ENCODE results near the gene SUCLG2.

Gene SUCLG2

DNA sequence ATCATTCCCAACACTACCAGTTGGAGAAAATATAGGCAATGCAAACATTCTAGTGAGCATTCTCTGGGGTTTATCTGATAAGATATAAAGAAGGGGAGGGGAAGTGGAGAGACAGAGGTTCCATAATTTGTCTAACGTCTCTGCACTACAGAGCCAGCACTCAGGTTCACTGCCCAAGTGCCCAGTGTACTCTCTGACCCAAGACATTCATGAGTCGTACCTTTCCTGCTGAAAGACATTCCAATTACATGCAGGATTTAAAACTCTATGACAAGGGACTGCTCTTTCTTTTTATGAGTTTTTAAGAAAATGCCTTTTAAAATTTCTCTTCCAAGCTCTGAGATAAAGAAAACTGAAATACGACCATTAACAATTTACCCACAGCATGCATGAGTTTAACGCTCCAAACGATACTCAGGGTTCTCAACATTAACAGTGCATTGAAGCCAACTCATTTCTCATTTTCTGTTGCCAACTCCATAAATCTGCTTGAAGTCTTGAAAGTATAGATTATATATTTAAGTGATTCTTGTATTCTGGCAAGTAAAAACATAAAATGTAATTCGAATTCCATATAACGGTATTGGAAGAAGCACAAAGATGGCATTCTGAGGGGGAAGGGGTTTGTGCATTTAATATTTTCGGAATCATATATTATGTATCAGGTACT, 193.4 kb downstream of the SUCLG2 start:
- no peak for DNase-seq (ENCODE audit: low read depth, low spot score)

DNA sequence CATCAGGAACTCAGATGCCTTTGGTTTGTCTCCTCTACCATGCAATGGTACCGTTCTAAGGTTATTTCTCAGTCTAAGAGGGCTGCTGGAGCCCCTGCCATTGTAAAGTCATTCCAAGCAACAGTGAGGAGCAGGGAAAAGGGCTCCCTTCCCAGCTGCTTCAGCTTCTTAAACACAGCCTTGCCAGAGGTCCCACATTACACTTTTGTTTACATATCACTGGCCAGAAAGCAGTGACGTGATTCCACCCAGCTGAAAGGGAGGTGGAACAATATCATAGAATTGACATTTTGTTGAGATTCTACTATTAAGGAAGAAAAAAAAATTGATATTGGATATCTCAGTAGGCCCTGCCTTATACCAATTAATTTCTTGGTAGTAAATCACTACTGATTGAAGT, 194.6 kb downstream of the SUCLG2 start:
- no peak for DNase-seq (ENCODE audit: low read depth, low spot score)

DNA sequence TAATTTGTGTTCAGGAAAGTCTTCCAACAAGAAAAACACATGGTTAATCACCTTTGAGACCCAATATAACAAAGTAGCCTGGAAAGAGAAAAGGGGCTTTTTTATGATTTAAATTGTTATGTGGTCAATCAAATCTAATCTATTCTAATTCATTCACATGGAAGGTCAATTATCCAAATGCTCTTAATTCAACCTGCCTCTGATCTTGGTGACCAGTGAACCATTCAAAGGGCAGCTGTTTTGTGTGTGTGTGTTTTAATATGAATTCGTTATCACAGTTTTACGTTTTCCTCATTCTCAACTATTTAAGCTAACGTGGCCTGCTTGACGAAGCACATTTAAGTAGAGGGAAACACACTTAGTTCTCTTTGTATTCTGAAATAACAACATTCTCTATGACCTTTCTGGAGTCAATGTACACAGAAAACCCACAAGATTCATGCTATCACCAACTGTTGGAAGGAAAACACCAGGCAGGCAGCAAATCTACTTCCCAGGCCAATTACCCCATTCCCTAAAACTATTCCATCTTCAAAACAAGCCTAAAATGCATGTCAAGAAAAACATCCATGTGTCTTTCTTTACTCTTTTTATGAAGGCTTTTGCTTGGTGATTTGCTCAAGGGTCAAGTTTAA, 195.4 kb downstream of the SUCLG2 start:
- no peak for DNase-seq (ENCODE audit: low read depth, low spot score)

DNA sequence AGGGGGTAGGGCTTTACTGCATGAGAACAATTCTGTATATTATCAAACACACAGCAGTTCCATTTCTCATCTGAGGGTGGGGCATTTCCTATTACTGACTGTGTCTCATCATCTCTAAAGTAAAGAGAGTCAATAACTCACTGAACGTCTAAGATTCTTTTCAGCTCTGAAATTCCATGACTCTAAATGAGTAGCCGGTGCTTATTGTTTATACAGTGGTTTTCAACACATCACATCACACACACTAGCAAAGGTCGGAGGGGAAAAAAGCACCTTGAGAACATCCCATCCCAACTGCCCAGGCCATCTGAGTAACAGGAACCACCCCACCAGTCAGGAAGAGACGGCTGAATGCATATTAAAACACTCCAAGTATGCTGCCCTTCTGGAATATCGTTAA, 196.0 kb downstream of the SUCLG2 start:
- no peak for DNase-seq (ENCODE audit: low read depth, low spot score)

DNA sequence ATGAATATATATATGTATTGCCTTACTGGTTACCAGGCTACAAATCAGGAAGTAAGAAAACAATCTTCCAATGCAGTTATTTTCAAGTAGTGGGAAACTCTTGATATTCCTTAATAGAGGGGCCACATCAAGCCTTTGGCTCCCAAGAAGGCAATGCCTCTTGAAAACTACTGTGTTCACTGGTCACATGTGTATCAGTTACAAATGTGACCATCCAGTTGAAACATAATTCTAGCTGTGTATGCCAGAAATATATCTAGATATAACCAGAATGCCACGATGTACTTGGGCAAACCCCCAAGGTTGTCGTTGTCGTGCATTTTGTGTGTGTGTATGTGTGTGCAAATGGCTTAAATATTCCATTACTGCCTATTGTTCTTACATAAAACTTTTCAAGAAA, 200.8 kb downstream of the SUCLG2 start:
- DNase-seq (ENCODE audit: low read depth, low spot score): no peak

DNA sequence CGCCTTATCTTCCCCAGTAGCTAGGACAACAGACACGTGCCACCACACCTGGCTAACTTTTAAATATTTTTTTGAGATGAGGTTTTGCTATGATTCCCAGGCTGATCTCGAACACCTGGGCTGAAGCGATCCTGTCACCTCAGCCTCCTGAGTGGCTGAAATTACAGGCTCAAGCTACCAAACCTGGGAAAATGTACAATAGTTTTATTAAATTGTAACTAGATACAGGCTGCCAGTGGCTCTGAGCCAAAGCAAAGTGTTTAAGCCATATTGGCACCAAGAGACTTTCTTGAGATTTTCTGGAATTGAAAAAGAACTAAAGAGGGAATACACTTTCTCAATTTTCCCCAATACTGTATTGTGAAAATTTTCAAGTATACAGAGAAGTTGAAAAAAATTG, 204.3 kb downstream of the SUCLG2 start:
- no peak for DNase-seq (ENCODE audit: low read depth, low spot score)

DNA sequence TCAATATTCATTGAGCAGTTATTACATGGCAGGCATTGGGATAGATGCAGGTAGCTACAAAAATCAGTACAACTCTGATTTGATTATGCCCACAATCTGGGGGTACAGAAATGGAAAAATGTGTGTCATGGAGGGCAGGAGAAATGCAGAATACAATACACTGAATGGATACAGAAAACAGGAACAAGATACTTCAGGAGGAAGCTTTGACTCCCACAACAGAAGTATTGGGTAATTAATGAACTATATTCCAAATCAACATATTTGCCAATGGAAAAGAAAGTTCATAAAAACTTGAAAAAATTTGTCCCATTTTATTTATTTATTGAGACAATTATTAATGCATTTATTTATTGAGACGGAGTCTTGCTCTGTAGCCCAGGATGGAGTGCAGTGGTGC, 207.0 kb downstream of the SUCLG2 start:
- no peak for DNase-seq (ENCODE audit: low read depth, low spot score)

DNA sequence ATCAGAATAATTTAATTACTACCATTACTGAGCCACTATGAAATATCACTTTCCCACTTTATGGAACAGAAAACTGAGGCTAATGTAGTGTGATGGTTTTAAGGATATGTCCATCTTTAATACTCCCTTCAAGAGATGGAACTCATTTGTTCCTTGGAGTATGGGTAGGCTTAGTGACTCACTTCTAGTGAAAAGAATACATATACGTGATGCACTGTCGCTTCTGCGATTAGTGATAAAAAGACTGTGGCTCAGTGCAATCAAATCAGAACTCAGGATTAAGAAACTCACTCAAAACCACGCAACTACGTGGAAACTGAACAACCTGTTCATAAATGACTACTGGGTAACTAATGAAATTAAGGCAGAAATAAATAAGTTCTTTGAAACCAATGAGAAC, 216.6 kb downstream of the SUCLG2 start:
- no peak for DNase-seq (ENCODE audit: low read depth, low spot score)

DNA sequence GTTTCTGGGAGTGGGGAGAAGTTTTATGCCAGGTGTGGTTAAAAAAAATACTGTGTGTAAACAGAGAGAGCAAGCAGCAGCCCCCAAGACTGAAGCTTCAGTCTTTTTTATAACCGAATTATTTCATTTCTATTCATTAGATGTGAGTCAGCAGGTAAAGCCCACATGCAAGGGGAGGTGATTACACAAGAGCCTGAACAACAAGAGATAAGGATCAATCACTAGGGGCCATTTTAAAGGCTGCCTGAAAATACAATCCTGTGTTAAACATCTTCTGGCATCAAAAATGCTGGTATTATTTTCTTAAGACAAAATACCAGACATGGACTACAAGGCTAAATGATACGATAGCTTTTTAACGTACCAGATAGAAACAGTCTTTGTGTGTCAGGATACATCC, 217.3 kb downstream of the SUCLG2 start:
- DNase-seq (ENCODE audit: low read depth, low spot score): no peak

DNA sequence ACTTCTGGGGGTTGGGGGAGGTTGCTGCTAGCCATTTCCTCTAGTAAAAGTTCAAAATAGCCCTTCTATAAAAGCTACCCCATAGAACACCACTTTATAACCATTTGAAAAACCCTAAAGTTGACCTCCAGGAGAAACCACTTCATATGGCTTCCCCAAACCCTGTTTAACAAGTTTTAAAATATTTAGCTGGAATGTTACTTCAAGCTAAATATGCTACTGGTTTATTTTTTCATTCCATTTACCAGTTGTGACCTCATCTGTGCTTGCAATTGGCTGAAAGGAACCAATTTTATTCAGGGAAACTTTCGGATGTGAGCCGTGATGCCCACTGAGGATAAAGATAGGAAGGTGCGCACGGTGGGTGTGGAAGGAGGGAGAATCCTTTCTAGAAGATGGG, 221.3 kb downstream of the SUCLG2 start:
- DNase-seq (ENCODE audit: low read depth, low spot score): no peak

DNA sequence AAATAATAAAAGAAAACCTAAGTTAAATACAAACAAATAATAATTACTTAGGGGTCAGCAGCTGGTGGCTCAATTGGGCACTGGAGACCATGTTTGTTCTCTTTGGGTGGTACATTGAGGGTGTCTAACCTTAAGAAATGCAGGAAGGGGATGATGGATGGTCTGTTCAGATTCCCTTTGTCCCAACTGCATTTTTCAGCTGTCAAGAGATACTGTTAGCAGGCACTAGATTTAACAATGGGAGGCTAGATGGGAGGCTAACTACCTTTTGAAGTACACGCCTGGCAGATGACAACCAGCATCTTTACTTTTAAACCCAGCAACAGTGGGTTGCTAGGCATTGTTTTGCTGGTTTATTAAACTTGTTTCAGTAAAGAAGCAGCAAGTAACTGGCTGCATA, 222.5 kb downstream of the SUCLG2 start:
- peak; percentile 6 for DNase-seq (ENCODE audit: low read depth, low spot score)

DNA sequence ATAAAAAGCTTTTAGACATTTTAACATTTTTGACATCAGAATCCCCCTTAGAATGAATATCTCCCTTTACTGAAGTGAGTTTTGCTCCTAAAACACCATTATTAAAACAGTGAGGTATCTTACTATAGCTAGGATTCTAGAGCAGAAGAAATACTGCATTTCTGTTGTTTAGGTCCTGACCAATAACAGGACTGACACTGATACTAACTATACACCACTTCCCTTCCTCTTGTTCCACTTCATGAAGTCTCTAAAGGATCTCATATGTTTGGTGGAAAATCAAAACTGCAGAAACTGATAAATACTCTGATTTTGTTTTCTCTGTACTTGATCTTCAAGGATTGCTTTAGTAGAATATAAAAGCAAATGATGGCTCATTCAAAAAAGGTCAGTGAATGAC, 230.7 kb downstream of the SUCLG2 start:
- DNase-seq (ENCODE audit: low read depth, low spot score): no peak

DNA sequence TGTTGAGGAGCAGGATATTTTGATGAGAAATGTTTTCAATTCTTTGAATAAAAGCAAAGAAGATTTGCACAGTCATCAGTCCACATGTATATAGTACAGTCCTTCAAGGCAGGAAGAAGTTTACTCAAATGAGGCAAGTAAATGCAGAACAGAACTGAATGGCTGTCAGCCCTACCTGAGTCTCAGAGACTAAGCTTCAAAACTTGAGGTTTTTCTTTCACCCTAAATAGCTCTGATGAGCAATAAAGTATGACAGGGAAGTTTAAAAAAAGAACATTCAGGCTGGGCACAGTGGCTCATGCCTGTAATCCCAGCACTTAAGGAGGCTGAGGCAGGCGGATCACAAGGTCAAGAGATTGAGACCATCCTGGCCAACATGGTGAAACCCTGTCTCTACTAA, 232.5 kb downstream of the SUCLG2 start:
- no peak for DNase-seq (ENCODE audit: low read depth, low spot score)

DNA sequence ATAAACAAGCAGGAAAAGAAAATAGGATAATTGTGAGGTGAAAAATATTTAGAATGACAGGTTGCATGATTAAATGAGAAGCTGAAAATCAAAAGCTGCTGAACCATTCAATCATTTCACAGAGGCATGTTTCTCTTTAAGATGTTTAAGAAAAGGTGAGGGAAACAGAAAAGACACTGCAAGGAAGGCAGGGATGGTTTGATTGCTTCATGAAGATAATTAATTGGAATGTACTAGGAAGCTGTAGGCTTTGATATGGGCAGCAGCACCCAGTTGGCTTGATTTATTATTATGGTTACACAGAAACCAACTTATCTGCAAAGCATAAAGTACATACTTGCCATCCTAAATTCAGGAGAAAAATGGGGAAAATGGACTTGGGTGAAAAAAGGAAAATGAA, 234.6 kb downstream of the SUCLG2 start:
- DNase-seq (ENCODE audit: low read depth, low spot score): no peak

DNA sequence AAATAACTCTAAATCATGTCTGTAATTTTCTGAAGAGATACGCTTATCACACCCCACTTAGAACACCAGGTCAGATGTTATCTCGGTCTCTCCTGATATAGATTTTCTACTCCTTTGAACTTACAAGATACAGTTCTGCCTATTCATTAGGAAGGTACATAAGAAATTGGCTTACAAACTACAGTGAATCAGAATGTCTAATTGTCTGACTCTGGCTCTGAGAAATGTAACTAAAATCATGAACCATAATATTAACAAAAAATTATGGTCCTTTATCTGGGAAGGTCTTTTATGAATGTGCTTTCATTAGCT, 235.2 kb downstream of the SUCLG2 start:
- DNase-seq (ENCODE audit: low read depth, low spot score): no peak

DNA sequence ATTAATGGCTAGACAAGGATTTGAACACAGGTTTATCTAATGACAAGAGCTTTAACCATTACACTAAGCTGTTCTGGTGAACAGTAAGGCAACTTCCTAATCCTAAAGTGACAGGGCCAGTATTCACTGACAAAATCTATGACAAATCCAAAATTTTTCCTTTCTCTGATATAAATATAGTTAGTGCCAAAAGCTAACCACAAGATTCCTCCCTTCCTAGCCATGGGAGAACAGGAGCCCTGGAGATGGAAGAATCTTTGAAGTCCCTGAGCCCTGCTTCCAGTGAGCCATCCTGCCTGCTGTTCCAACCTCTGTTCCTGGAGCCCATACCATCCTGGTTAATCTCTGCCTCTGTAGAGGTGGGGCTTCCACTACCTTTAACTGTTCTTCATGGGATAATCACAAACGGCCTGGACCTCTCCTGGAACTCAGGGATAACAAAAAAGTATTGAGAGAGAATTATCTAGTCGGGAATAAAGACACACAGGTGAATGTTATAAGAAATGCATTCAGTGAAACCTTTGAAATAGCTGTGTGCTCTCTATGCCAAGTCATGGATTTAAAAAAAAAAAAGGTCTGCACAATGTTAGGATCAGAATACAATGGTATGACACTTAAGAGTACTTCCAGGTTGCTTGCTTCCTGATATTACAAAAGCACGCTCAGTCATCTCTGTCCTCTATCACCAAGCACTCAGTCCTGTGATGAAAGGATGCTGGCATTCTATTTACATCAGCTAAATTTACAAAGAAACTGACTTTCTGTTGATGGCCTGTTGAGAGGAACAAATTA, 235.8 kb downstream of the SUCLG2 start:
- DNase-seq (ENCODE audit: low read depth, low spot score): no peak

DNA sequence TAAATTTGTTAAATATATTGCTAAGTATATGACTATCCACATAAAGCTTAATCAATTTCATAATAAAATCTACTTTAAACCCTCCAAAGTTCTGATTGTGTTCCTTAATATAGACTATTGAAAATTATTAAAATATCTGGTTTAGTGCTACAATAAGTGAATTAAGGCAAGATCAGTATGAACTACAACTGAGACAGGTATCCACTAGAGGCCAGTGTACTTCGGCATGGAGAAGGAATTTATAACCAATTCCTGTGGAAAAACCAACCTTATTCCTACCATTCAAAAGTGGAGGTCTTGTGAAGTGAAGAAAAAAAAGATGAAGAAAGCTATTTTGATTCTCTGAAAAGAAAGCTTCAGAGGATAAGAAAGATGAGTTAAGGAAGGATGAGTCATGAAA, 237.7 kb downstream of the SUCLG2 start:
- no peak for DNase-seq (ENCODE audit: low read depth, low spot score)

DNA sequence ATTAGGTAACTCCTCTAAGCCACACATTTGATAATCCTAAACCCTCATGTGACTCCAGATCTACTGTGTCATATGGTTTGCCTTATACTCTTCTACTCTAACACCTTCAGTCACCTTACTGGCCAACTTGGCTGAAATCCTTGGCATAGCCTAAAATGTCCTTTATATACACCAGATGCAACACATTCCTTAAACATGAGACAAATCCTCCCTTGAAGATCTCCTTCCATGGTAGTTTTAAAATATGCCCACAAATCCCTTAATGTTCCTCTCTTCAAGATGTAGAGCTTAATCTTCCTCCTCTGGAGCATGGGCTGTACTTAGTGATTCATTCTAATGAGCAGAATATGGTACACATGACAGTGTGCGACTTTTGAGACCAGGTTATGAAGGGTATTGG, 238.9 kb downstream of the SUCLG2 start:
- no peak for DNase-seq (ENCODE audit: low read depth, low spot score)

DNA sequence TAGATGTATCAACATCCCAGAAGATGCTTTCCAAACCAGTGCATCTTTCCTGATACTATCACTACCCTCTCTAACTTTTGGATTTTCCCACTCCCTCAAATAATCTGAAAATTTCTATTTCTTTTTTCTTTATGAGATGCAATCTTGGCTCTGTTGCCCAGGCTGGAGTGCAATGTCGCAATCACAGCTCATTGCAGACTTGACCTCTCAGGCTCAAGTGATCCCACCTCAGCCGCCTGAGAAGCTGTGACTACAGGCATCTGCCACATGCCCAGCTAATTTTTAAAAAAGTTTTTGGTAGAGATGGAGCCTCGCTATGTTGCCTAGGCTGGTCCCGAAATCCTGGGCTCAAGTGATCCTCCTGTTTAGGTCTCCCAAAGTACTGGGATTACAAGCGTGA, 239.7 kb downstream of the SUCLG2 start:
- DNase-seq (ENCODE audit: low read depth, low spot score): no peak

DNA sequence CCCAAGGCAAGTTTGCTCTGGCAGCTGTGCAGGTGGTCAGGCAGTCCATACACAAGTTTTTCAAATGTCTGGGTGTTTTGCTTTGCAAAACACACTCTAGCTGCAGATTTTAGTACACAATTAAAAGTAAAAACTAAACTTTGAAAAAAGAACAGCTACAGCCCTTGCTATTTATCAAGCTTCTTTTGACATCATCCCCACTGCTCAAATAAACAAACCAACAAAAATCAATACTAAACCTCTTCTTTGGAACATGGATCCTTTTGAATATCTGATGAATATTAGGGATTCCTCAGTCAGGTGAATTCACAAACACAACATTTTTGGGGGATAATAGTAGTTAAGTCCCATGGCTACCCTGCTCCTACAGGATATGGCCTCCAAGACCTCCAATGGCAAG, 249.2 kb downstream of the SUCLG2 start:
- no peak for DNase-seq (ENCODE audit: low read depth, low spot score)

DNA sequence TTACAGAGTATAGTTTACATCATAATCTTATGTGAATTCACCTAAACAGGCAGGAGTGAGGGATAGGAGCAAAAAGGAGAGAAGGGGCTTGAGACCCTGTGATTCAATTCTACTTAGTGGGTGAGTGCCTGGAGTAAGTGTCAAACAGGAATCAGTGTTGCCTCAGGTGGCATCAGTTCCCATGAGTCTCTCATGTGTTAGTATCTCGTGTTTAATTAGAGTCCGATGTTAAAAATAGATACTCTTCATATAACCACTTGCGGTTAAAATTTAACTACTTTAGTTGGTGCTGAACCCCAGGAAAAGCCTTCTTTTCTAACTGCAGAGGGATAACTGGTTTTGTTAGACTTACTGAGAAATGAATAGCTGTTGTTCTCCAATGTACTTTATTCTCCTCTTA, 251.5 kb downstream of the SUCLG2 start:
- DNase-seq (ENCODE audit: low read depth, low spot score): no peak

DNA sequence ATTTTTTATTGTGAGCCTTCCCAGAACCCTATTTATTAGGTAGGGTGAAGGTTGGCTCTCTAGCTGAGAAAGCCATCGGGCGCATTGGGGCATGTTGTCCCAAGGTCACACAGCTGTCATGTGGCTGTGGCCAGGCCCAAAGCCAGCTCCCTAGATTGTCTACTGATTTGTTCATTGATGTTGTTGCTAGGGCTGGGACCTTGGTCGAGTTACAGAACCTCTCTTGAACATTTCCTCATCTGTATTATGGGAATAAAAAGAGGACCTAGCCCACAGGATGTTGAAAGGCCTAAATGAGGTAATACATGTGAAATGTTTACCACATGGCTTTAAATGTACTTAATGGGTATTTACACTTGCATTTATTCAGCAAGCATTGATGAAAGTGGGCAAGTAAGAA, 252.5 kb downstream of the SUCLG2 start:
- no peak for DNase-seq (ENCODE audit: low read depth, low spot score)

DNA sequence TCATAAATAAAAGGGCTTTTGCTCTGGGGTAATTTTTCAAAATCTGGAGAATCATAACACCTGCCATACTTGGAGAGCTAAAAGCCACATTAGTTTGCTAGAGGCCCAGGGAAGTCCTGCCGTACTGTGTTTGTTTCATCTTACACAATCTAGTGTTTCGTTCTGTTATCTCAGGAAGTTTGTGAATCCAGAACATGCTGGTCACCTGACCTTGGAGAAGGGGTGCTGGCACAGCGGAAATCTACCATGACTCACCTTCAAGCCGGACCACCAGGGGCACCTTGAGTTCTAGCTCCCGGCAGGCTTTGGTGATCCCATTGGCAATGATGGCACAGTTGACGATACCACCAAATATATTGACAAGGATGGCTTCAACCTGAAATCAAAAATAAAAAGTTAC, 253.9 kb downstream of the SUCLG2 start:
- no peak for DNase-seq (ENCODE audit: low read depth, low spot score)

Measured in ELF-1 (cell line).